Right lung (tissue), 10 donors: ENCODE results near the gene RNF148. TPM values are rescaled to one million over a fixed set of nuclear protein-coding genes. Genes with fewer than 3 reads are reported as not detected.

Source experiments
- DNase-seq, 2 donors: peaks; one replicate each; pipeline ENCODE4 v3.0.0-alpha.2; 2013
- long read RNA-seq, 8 donors: transcript quantifications; one replicate each; lab custom pipeline, GENCODE V29; 2026
- polyA plus RNA-seq, 5 donors: library from polyadenylated mRNA; unstranded; fragments of 120-200 nt; gene quantifications; one replicate each; pipeline versions ENCODE4 v1.2.1 to v1.2.3, GENCODE V29; 2013; ENCODE audit warnings: inconsistent platforms in 1 of 5, low replicate concordance in 1 of 5; ENCODE audit not compliant: insufficient read length in 5 of 5, insufficient read depth in 1 of 5

The RNF148 gene, protein sequence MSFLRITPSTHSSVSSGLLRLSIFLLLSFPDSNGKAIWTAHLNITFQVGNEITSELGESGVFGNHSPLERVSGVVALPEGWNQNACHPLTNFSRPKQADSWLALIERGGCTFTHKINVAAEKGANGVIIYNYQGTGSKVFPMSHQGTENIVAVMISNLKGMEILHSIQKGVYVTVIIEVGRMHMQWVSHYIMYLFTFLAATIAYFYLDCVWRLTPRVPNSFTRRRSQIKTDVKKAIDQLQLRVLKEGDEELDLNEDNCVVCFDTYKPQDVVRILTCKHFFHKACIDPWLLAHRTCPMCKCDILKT
- under 1 TPM; 0.31 to 0.65 (median 0.36) TPM for polyA plus RNA-seq
- long read RNA-seq, donor 1: 0 reads
- long read RNA-seq, donor 2: 0 reads
- long read RNA-seq, donor 3: 0 reads
- long read RNA-seq, donor 4: 0 reads
- long read RNA-seq, donor 5: 0 reads
- long read RNA-seq, donor 6: 0 reads
- long read RNA-seq, donor 7: 0 reads
- long read RNA-seq, donor 8: 0 reads

DNA sequence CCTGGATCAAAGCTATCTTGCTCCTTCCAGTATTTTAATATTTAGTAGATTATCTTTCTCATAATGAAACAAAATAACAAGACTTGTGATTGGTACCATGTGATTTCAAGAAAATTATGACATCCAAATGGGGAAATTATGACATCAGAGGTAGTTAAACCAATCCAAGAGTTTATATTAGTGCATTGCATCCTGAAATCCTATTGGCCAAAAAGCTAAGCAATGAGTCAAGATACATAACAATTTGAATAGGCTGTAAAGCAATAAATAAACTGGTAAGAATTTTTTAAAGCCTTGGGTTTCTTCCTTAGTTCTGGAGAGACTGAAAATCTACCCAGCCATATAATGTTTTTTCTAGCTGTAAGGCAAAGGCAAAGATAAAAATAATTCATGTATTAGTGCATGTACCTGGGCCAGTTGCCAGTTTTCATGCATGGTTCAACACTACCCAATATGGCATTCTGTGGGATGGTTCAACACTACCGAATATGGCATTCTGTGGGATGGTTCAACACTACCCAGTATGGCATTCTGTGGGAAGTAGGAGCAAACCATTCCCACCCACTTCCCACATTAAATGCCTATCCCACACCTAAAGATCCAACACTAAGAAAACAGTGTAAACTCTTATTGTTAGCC, at the start of gene RNF148:
RNF148 (minus strand) TSS at position 51 of the 639 bp plus-strand sequence. CDS start 172 bp downstream, outside the sequence.
- DNase-seq: no peak

DNA sequence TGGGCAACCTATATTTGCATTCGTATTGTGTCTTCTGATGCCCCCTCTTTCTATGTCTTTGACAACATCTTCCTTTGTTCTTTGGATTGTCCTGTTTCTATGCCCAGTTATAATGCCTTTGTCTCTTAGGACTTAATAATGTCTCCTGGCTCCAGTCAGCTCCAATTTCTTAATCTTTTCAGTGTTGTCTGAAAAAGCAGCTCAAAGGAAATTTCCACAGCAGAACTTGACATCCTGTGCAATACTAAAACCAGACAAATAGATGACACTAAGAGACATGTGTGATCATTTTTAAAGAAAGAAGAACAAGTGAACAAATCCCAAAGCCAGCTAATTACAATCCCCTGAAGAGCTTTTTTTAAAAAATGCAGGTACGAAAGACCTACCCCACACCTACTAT, 47.7 kb upstream of the RNF148 start:
- DNase-seq: no peak

DNA sequence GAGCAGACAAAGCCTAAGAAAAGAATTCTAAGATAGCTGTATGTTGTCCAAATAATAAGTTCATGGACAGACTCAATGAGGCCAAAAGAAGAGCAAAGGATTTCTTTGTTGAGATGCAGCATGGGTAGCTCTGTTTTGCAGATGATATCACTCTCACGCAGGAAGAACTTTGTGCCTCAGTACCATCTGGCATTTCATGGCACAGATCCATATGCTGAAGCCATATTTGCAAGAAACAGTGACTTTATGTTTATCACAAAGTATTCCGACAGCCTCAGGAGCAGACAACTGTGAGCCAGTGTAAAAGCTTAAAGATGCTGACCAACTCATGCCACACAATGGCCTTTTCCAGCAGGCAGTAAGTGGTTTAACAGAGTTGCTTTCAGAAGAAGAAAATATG, 45.5 kb upstream of the RNF148 start:
- no peak for DNase-seq

DNA sequence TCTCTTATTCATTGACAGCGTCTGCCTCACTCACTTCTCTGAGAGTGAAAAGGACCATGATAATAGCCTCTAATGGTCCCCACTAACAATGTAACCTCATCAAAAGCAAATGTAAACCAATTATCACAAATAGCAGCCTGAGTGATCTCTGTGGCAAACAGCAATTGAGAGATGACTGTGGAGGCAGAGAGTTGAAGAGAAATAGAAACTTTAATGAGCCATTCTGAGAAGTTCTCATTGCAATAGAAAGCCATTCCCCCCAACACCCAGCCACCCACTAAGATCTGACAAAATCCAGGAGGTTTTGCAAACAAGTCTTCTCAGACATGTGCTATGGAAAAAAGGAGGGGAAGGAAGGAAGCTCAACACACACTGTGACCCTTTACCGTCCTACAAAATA, 44.2 kb upstream of the RNF148 start:
- DNase-seq: no peak

DNA sequence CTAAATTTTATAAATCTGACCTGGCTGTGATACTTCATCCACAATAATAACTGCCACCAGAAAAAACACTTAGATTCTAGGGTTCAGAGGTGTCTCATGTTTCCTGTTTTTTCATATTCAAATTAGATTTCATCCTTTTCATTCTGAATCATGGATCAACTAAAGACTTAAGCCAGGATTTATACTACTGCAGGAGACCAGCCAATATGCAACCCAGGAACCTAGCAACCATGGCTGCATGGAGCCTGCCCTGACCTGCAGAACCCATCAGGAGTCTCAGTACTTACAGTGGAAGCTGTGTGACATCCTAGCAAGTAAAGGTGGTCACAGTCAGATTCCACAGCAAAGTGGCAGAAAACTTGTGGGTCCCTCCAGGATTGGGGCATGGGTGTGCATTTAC, 40.5 kb upstream of the RNF148 start:
- DNase-seq: no peak

DNA sequence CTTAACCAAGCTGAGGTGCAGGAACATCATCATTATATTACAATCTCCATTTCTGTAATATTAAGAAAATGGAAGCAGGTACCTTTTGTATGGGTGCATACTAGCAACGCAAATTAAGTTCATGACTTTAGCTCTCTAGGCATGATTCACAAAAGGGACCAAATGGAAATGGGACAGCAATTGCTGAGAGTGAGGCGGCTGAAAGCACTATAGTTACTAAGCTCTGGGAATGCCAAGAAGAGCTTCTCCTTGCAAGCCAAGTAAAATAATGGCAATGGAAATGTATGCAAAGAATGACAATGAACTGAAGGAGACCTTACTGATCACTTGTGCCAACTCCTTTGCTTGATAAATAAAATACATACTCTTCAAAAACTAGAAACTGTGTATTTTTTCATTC, 36.2 kb upstream of the RNF148 start:
- DNase-seq: no peak

DNA sequence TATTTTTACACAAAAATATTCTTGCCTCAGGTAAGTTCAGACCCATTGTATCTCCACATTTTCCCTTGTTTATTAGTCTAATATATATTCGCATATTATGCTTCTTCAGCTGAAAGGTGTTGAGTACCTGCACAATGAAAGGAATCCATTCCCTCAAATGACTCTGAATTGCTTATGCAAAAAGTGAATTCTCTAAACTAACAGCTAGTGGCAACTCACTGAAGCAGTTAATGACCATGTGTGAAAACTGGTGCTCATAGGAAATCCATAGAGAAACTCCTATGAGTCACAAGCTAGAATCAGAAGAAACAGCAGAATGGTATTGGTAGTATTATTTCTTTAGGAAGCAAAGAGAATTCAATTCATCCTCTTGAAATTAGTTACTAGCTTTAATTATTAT, 33.5 kb upstream of the RNF148 start:
- no peak for DNase-seq

DNA sequence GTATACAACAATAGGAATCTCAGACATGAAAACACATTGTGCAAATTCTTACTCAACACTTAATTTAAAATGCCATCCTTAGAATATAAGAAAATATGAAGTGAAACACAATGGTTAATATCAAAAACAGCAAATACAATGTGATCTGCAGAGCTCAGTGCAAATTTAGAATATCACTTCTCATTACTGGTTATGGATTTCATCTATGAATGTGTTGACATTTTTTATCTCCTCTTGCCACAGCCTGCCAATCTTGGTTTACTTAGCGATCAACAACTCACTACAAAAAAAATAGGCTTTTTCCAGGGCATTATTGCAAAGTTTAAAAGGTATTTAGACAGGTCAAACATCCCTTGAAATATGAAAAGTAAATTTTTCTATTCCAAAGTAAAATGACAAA, 25.0 kb upstream of the RNF148 start:
- no peak for DNase-seq

DNA sequence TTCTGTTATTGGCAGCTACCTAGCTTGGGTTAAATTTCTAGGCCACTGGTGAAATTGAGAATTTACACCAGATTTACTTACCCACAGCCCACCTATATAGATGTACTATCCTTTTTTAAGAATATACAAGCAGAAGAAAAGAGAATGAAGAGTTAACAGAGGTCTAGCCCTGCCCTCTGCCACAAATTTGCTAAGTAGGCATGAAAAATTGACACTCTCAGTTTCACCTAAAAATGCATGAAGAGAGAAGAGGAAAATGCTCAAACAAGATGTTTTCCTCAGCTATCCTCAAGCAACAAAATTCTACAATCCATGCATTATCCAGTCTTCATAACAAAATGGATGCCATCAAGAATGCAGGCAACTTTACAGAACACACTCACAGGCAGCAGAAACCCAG, 24.6 kb upstream of the RNF148 start:
- no peak for DNase-seq

DNA sequence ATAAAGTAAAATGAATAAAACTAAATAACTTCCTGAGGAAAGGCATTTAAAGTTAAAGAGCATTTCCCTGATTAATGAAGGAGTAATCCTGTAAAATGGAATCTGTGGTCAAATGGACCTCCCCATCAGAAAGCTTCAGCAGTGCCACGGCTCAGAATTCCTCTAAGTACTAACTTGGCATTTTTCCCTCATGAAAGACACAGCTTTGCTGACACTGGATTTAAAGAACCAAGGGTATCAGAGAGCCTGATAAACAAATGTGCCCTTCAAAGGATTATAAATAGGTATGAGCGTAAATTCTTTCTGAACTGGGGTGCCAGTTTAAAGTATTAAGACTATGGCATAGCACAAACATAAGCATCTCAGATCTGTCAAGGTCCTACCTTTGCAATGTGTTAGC, 24.2 kb upstream of the RNF148 start:
- no peak for DNase-seq

DNA sequence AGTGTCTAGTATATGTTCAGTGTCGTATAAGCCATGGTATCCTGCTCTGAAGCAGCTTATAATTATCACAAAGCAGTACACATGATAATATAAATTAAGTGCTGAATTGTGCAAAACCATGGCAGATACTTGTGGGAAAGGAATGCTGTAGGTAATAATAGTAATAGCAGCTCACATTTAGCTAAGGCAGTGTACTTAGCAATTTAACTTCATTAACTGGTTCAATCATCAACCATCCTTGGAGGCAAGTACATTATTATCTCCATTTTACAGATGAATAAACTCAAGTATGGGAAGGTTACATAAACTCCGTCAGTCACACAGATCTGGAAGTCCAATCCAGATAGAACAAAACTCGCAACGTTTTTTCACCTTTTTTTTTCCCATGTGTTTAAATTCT, 21.6 kb upstream of the RNF148 start:
- DNase-seq: no peak

DNA sequence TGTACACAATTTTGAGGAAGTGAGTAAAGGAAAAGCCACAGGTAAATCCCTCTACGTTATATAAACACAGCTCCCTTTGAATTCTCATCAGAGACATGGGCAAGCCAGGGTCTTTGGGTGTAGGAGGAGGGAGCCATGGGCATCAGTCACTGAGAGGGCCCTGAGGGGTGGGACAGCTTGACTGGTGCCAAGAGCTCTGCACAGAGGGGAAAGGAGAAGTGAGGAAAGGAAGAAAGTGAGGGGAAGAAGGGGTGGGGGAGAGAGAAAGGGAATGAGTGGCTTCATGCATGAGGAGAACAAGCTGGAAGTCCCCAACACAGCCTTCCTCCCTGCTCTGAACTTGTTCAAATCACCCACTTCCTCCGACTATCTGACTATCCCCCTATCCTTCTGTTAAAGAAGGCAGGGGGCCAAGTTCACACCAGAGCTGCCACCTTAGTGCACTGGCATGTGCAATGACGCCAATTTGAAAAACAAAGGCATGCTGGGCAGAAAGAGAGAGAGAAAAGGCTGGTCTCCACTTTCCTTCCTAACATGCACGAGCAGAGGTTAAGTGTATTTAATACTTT, 16.4 kb upstream of the RNF148 start:
- DNase-seq: no peak

DNA sequence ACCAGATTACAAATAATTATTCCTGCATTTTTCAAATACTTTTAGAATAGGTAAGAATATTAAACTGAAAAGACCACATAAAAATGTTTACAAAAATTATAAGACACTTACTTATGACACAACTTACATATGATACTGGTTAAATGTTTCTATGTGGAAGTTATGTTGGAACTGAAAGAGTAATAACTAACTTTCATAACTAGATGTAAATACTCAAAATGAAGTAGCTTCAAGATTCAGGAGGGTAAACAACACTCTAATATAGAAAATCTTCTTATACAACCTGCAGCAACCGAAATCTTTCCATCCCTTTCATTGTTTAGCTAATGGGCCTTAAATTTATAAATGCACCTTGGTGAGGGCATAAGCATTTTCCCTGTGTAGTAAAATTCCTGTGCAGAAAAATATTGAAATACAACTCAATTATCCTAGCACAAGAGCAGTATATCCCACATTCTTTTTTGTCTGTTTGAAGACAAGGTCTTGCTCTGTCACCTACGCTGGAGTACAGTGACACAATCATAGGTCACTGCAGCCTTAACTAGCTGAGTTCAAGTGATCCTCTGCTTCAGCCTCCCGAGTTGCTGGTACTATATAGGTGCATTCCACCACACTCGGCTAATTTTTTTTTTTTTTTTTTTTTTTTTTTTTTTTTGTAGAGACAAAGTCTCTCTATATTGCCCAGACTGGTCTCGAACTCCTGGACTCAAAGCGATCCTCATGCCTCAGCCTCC, 14.8 kb upstream of the RNF148 start:
- DNase-seq: no peak

DNA sequence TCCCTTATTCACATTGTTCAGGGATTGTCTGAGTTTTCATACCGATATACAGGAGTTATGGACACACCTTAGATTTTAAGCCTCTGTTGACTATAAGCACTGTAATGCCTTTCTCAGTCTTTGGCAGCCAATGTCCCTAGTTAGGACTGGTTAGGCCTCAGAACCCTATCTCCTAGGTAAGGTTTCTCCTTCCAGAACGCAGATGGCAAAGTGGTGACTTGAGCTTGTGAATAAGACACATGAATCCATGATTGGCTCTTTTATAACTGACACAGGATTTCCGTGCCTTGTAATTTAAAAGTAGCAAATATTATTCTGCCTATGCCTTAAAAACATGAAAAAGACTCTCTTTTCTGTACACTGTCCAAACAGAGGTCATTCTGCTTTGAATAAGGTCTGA, 12.5 kb upstream of the RNF148 start:
- DNase-seq: no peak

DNA sequence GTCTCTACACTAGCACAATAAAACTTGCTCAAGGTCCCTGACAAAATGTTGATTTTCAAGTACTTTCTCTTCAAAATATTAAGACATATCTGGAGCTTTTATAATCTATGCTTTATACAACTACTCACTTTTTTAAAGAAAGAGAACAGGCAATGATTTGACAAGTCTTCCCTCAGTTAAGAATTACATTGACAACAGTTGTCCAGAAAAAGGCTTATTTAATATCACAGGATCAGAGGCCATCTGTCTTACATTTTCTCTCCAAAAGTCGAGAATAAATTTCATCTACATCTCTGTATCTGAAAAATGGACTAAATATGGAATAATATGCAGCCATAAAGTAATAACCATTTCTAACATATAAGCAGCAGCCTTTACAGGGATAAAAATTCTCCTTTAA, 8.2 kb upstream of the RNF148 start:
- DNase-seq: no peak

DNA sequence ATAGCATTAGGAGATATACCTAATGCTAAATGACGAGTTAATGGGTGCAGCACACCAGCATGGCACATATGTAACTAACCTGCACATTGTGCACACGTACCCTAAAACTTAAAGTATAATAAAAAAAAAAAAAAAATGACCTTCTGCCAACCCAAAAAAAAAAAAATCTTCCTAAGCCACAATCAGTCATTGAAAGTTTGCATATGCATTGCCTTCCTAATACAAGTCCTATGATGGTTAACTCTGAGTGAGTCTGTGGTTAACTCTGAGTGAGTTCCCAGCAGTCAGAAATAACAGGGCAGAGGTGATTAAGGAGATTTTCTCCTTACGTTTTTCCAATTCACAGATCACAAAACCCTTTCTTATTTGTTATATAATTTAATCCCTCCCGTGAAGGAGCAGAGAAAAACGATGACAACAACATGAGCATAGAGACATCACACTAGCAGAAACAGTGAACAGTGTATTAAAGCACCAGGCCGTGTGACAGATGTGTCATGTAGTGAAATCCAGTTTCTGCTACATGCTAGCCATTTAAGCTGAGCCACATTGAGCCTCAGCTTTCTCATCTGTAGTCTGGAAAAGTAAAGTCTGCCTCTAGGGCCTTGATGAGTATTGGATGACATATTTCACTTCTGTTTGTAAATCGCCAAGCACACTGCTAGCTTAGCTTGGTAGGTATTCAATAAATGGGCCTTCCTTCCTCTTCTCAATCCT, 7.4 kb upstream of the RNF148 start:
- no peak for DNase-seq

DNA sequence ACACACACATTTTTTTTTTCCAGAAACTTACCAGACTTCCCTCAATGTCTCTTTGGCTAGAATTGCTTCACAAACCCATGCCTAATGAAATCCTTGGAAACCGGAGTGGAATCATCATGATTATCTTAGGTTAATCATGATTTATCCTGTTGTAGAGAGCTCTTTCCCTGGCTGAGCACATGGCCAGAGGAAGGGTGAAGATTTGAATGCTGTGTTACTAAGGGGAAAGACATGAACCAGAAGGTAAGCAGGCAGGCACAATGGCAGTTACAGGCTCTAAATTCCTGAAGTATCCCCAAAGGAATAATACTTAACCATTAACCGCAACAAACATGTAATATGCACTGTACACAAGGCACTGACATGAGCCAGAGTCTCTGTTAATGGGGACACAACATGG, 4.1 kb upstream of the RNF148 start:
- DNase-seq: no peak

DNA sequence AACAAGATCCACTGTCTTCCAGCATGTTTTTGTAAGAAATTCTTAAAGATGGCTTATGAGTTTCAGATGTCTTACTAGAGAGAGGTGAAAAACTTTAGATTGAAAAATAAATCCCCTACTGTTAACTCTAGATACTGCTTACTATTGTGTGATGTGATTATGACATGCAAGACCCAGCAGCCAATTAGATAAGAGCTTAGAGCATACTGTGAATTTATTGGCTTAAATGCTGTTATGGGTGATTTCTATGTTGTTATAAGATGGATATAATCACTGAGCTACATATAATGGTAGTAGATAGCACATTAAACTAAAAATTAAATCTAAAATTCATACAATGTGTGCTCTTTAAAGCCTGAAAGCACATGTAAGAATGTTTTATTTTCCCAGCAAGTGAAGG, 3.7 kb downstream of the RNF148 start, which contains the start of gene RNF133:
RNF133 (minus strand) TSS at position 101 of the 400 bp plus-strand sequence. CDS start 199 bp downstream, outside the sequence.
- no peak for DNase-seq

DNA sequence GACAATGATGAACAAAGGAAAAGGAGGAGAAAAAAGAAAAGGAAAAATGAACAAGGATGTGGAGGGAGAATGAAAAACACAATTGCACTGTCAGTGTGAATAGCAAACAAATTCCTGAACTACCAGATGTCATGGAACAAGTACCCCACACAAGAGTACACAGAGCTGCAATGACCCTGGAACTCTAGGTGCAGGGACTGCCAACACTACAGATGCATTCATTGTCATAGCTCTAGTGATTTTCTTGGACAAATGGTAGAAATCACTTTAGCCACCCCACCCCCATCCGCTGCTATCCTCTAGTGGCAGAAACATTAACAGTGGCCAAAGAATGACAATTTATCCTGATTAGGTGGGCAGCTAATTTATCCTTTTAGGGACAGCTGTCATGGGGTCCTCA, 6.9 kb downstream of the RNF148 start:
- DNase-seq: no peak

DNA sequence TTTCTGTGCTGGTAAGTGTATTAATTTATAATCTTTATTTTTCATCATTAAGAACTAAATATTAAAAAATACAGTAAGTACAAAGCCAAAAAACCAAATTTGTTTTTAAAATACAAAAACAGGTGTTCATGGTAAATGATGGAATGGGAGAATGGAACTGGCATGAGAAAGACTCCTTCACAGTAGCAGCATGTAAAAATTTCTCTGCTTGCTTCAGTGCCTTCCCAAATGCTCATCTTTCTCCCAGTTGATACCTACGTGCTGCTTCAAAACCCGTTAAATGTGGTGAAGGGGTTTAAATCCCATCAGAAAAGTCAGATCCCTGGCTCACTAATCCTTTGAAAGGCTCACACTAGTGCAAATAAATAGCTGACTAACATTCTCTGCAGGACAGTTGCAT, 8.0 kb downstream of the RNF148 start:
- DNase-seq: no peak

DNA sequence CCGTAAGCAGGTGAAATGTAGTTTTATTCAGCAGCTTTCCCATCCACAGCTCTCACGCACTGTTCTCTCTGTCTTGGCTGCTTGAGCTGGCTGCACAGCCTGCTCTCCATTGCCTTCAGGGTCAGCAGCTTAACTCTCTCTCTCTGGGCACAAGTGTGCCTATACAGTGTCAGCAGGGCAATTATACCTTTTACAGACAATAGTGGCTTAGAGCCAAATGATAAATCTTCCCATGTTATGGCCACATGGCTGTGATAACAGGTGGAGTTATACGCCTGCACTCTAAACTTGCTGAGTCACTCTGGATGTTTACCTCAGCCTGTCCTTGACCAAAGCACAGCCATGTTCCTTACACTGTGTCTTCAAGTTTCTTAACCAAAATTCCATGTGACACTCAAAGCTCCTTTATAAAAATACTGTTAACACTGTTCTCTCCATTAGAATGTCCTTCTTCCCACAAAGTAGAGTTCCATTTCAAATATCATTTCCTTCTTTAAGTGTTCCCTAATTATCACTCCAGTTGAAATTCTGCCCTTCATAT, 9.9 kb downstream of the RNF148 start:
- no peak for DNase-seq
